ENCODE results near the gene CNOT8.
"Not testable (repeated sequence)": the region's sequence is repeated elsewhere in the genome, so short reads cannot be mapped to it uniquely, and the experiment has no call there.

The CNOT8 gene

GRCh38 chr5:154865466-154866184 lies 7.2 kb downstream of the CNOT8 start:
- no peak for DNase-seq (ENCODE audit: low spot score)

GRCh38 chr5:154866841-154867240 lies 8.4 kb downstream of the CNOT8 start:
- DNase-seq (ENCODE audit: low spot score): no peak

GRCh38 chr5:154868702-154869101 lies 10.3 kb downstream of the CNOT8 start:
- peak; percentile 31 for DNase-seq (ENCODE audit: low spot score)

GRCh38 chr5:154871734-154872133 lies 13.3 kb downstream of the CNOT8 start:
- DNase-seq (ENCODE audit: low spot score): no peak

- DNase-seq (ENCODE audit: low spot score): no peak
These were observed 15.4 kb downstream of the CNOT8 start for GRCh38 chr5:154873791-154874331.

GRCh38 chr5:154878642-154879335 lies 20.4 kb downstream of the CNOT8 start:
- no peak for DNase-seq (ENCODE audit: low spot score)

- DNase-seq (ENCODE audit: low spot score): no peak
These were observed 23.6 kb downstream of the CNOT8 start for GRCh38 chr5:154881986-154882385.

GRCh38 chr5:154884424-154884823 lies 26.0 kb downstream of the CNOT8 start:
- no peak for DNase-seq (ENCODE audit: low spot score)

- DNase-seq (ENCODE audit: low spot score): no peak
These were observed 27.0 kb downstream of the CNOT8 start for GRCh38 chr5:154885439-154885838.

- DNase-seq (ENCODE audit: low spot score): no peak
These were observed 33.9 kb downstream of the CNOT8 start for GRCh38 chr5:154892369-154892771.

- no peak for DNase-seq (ENCODE audit: low spot score)
These were observed 35.0 kb downstream of the CNOT8 start for GRCh38 chr5:154893381-154893780.

GRCh38 chr5:154895606-154896561 lies 37.5 kb downstream of the CNOT8 start:
- no peak for DNase-seq (ENCODE audit: low spot score)

- DNase-seq (ENCODE audit: low spot score): no peak
These were observed 38.2 kb downstream of the CNOT8 start for GRCh38 chr5:154896562-154897165.

GRCh38 chr5:154898210-154898609 lies 39.8 kb downstream of the CNOT8 start:
- no peak for DNase-seq (ENCODE audit: low spot score)

- DNase-seq (ENCODE audit: low spot score): no peak
These were observed 40.9 kb downstream of the CNOT8 start for GRCh38 chr5:154899151-154899816.

- DNase-seq (ENCODE audit: low spot score): no peak
These were observed 41.6 kb downstream of the CNOT8 start for GRCh38 chr5:154900066-154900465.

GRCh38 chr5:154901276-154901675 lies 42.8 kb downstream of the CNOT8 start:
- DNase-seq (ENCODE audit: low spot score): no peak

GRCh38 chr5:154901913-154902312 lies 43.5 kb downstream of the CNOT8 start:
- no peak for DNase-seq (ENCODE audit: low spot score)

GRCh38 chr5:154905601-154906000 lies 47.2 kb downstream of the CNOT8 start:
- DNase-seq (ENCODE audit: low spot score): not testable (repeated sequence)

GRCh38 chr5:154916874-154917273 lies 58.4 kb downstream of the CNOT8 start:
- no peak for DNase-seq (ENCODE audit: low spot score)

GRCh38 chr5:154917757-154918156 lies 59.3 kb downstream of the CNOT8 start:
- no peak for DNase-seq (ENCODE audit: low spot score)

Measured in NAMALWA (cell line).